Measurements from ENCODE around the gene ZNF10. TPM values are rescaled to one million over a fixed set of nuclear protein-coding genes. Genes with fewer than 3 reads are reported as not detected.

Gene ZNF10
- total and polyA plus RNA-seq, 8 donors: 3.9 to 15.9 (median 6.8) TPM

- no peak for TF ChIP-seq CTCF (IDR thresholded peaks at IDR 0.05)
- intact Hi-C loops (cut with DNase I): no loop called here
- DNase-seq: peak in 1 of 6 donors; percentile 13
- Histone ChIP-seq H3K27me3 (no peaks in the 10 kb centered on the region), H3K27ac (peak overlapping the region; percentile 86 to 95 (median 92)), H3K4me3 (peak overlapping the region; percentile 75 to 87 (median 80)), H3K36me3 (peaks cover 0 to 15% (median 0%) of the 10 kb centered on the region in 3 donors), H3K4me1 (peaks cover 0 to 6% (median 0%) of the 10 kb centered on the region in 3 donors), H3K9me3 (peaks cover 0 to 18% (median 3%) of the 10 kb centered on the region in 4 donors)
- 18 to 29% methylated on average over 15 to 26 of the region's 26 CpGs for WGBS, 2 donors
- FAIRE-seq: no peak
- peak; percentile 19 to 47 (median 36) for ATAC-seq
These were observed 924 bp upstream of the ZNF10 start for GRCh38 chr12:133129368-133130037.

GRCh38 chr12:133130808-133131128, 341 bp downstream of the ZNF10 start:
- Histone ChIP-seq H3K36me3 (peaks cover 0 to 9% (median 0%) of the 10 kb centered on the region in 3 donors), H3K9me3 (peaks cover 0 to 9% (median under 1%) of the 10 kb centered on the region in 4 donors), H3K4me1 (peaks cover 0 to 6% (median 0%) of the 10 kb centered on the region in 3 donors), H3K27ac (peak overlapping the region; percentile 86 to 95 (median 92)), H3K4me3 (peak overlapping the region; percentile 75 to 87 (median 80)), H3K27me3 (no peaks in the 10 kb centered on the region)
- WGBS, 2 donors: 1% methylated on average over 17 of the region's 17 CpGs
- DNase-seq: peak in 4 of 6 donors; percentile 38 to 72 (median 45)
- no peak for FAIRE-seq
- peak in 3 of 4 donors; percentile 11 to 33 (median 19) for ATAC-seq
- no peak for TF ChIP-seq CTCF (IDR thresholded peaks at IDR 0.05)
- intact Hi-C loops (cut with DNase I): no loop called here

GRCh38 chr12:133135747-133136146, 5.3 kb downstream of the ZNF10 start:
- TF ChIP-seq CTCF (IDR thresholded peaks at IDR 0.05): no peak
- FAIRE-seq (no peak), ATAC-seq (no peak), DNase-seq (no peak)
- H3K36me3 ChIP-seq: peaks cover 0 to 4% (median 0%) of the 10 kb centered on the region in 3 donors
- 98 to 100% methylated on average over 2 of the region's 2 CpGs for WGBS, 2 donors
- H3K27ac ChIP-seq: no peak overlapping the region
- intact Hi-C loops (cut with DNase I): no loop called here
- no peak overlapping the region for H3K4me3 ChIP-seq
- H3K27me3 ChIP-seq: no peaks in the 10 kb centered on the region
- H3K4me1 ChIP-seq: peaks cover 0 to 6% (median 0%) of the 10 kb centered on the region in 3 donors
- H3K9me3 ChIP-seq: peaks cover 0 to 4% (median 0%) of the 10 kb centered on the region in 4 donors

GRCh38 chr12:133145981-133146380, 15.6 kb downstream of the ZNF10 start:
- H3K27ac ChIP-seq: no peak overlapping the region
- H3K9me3 ChIP-seq: peaks cover 0 to 5% (median 2%) of the 10 kb centered on the region in 4 donors
- H3K4me3 ChIP-seq: no peak overlapping the region
- H3K27me3 ChIP-seq: no peaks in the 10 kb centered on the region
- 98 to 99% methylated on average over 2 of the region's 2 CpGs for WGBS, 2 donors
- FAIRE-seq (no peak), ATAC-seq (no peak), DNase-seq (no peak)
- H3K4me1 ChIP-seq: no peaks in the 10 kb centered on the region
- peaks cover 4 to 44% (median 12%) of the 10 kb centered on the region in 3 donors for H3K36me3 ChIP-seq
- no peak for TF ChIP-seq CTCF (IDR thresholded peaks at IDR 0.05)
- intact Hi-C loops (cut with DNase I): no loop called here

- H3K36me3 ChIP-seq: peaks cover 4 to 56% (median 38%) of the 10 kb centered on the region in 3 donors
- ATAC-seq (no peak), DNase-seq (no peak), FAIRE-seq (no peak)
- H3K9me3 ChIP-seq: peaks cover 0 to 42% (median 10%) of the 10 kb centered on the region in 4 donors
- H3K4me1 ChIP-seq: no peaks in the 10 kb centered on the region
- WGBS, 2 donors: 96 to 97% methylated on average over 2 of the region's 2 CpGs
- no peak overlapping the region for H3K4me3 ChIP-seq
- no peak for TF ChIP-seq CTCF (IDR thresholded peaks at IDR 0.05)
- no peak overlapping the region for H3K27ac ChIP-seq
- no peaks in the 10 kb centered on the region for H3K27me3 ChIP-seq
- intact Hi-C loops (cut with DNase I): no loop called here
These were observed 25.8 kb downstream of the ZNF10 start for GRCh38 chr12:133156125-133156690.

Measured in pancreas (tissue), 10 donors.